ENCODE data around the gene WASL.
"Not testable (repeated sequence)": the region's sequence is repeated elsewhere in the genome, so short reads cannot be mapped to it uniquely, and the experiment has no call there.

Gene WASL

GRCh38 chr7:123637203-123637602, 111.6 kb downstream of the WASL start:
- no peak for DNase-seq
- H3K9me3 ChIP-seq: no peaks in the 10 kb centered on the region
- H3K4me1 ChIP-seq: no peaks in the 10 kb centered on the region
- H3K4me3 ChIP-seq: no peak overlapping the region
- no peaks in the 10 kb centered on the region for H3K36me3 ChIP-seq
- no peaks in the 10 kb centered on the region for H3K27me3 ChIP-seq
- TF ChIP-seq CTCF (IDR thresholded peaks at IDR 0.05): no peak
- intact Hi-C loops (cut with DNase I; ENCODE audit: low total_unique reads): no loop called here
- H3K27ac ChIP-seq: no peak overlapping the region

- Histone ChIP-seq H3K9me3 (no peaks in the 10 kb centered on the region), H3K27ac (no peak overlapping the region), H3K4me3 (no peak overlapping the region), H3K36me3 (no peaks in the 10 kb centered on the region), H3K4me1 (no peaks in the 10 kb centered on the region), H3K27me3 (no peaks in the 10 kb centered on the region)
- DNase-seq: no peak
- no peak for TF ChIP-seq CTCF (IDR thresholded peaks at IDR 0.05)
- intact Hi-C loops (cut with DNase I; ENCODE audit: low total_unique reads): no loop called here
Measured at GRCh38 chr7:123635551-123636359, 113.0 kb downstream of the WASL start.

- H3K27ac ChIP-seq; H3K9me3 ChIP-seq; H3K27me3 ChIP-seq; intact Hi-C loops (cut with DNase I; ENCODE audit: low total_unique reads); H3K4me3 ChIP-seq; H3K4me1 ChIP-seq; DNase-seq; H3K36me3 ChIP-seq: not testable (repeated sequence)
Measured at GRCh38 chr7:123634011-123634573, 114.7 kb downstream of the WASL start.

GRCh38 chr7:123633553-123633952, 115.2 kb downstream of the WASL start:
- H3K27me3 ChIP-seq: no peaks in the 10 kb centered on the region
- H3K9me3 ChIP-seq: no peaks in the 10 kb centered on the region
- H3K36me3 ChIP-seq: no peaks in the 10 kb centered on the region
- H3K4me1 ChIP-seq: no peaks in the 10 kb centered on the region
- TF ChIP-seq CTCF (IDR thresholded peaks at IDR 0.05): no peak
- no peak overlapping the region for H3K27ac ChIP-seq
- intact Hi-C loops (cut with DNase I; ENCODE audit: low total_unique reads): no loop called here
- H3K4me3 ChIP-seq: no peak overlapping the region
- no peak for DNase-seq

- no peaks in the 10 kb centered on the region for H3K27me3 ChIP-seq
- no peak for DNase-seq
- H3K4me1 ChIP-seq: no peaks in the 10 kb centered on the region
- no peaks in the 10 kb centered on the region for H3K36me3 ChIP-seq
- H3K9me3 ChIP-seq: no peaks in the 10 kb centered on the region
- no peak for TF ChIP-seq CTCF (IDR thresholded peaks at IDR 0.05)
- H3K27ac ChIP-seq: no peak overlapping the region
- H3K4me3 ChIP-seq: no peak overlapping the region
- intact Hi-C loops (cut with DNase I; ENCODE audit: low total_unique reads): no loop called here
Measured at GRCh38 chr7:123632808-123633207, 116.0 kb downstream of the WASL start.

Measured in tibial artery (tissue), 4 donors.